ENCODE data around the gene LYSMD1. TPM values are rescaled to one million over a fixed set of nuclear protein-coding genes. Genes with fewer than 3 reads are reported as not detected.
A peak's percentile ranks its signal among the peaks of the same experiment; 100 is the strongest.
"Not testable (repeated sequence)": the region's sequence is repeated elsewhere in the genome, so short reads cannot be mapped to it uniquely, and the experiment has no call there.

Gene LYSMD1
- polyA plus RNA-seq, 1 experiment: 9.1 TPM

DNA sequence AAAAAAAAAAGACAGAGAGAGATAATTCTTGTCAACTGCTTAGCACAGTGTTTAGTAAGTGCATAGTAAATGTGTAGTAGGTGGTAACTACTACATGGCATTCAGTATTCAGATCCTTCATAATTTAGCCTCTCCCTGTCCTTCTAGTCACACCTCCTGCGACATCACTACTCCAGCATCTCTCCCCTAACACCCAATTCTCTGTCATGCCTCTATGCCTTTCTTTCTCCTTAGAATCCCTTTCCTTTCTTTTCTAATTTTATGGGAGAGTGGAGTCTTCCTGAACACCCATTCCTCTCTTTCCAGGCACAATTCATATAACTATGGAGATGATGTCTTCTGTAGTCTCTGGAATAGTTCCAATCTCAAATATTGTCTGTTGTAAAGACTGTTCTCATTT lies 28.2 kb upstream of the LYSMD1 start:
- H3K9me3 ChIP-seq (ENCODE audit: control insufficient read depth, insufficient read depth, low read length): no peaks in the 10 kb centered on the region
- ChIA-PET POLR2A (no interaction called here), CTCF (interaction anchor here (4.3 kb wide), 1 partner anchor 58 kb away, joined by 32 read pairs; no protein-coding TSS in a partner anchor)
- DNase-seq (ENCODE audit: low read depth, low spot score): no peak
- no peak overlapping the region for H3K27ac ChIP-seq (ENCODE audit: low read depth, low read length)
- H3K4me3 ChIP-seq (ENCODE audit: low read depth, low read length): no peak overlapping the region
- H3K27me3 ChIP-seq (ENCODE audit: control insufficient read depth, insufficient read depth, low read length): no peaks in the 10 kb centered on the region
- TF ChIP-seq, protein P1, sequence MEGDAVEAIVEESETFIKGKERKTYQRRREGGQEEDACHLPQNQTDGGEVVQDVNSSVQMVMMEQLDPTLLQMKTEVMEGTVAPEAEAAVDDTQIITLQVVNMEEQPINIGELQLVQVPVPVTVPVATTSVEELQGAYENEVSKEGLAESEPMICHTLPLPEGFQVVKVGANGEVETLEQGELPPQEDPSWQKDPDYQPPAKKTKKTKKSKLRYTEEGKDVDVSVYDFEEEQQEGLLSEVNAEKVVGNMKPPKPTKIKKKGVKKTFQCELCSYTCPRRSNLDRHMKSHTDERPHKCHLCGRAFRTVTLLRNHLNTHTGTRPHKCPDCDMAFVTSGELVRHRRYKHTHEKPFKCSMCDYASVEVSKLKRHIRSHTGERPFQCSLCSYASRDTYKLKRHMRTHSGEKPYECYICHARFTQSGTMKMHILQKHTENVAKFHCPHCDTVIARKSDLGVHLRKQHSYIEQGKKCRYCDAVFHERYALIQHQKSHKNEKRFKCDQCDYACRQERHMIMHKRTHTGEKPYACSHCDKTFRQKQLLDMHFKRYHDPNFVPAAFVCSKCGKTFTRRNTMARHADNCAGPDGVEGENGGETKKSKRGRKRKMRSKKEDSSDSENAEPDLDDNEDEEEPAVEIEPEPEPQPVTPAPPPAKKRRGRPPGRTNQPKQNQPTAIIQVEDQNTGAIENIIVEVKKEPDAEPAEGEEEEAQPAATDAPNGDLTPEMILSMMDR (IDR thresholded peaks at IDR 0.05; ENCODE audit: low read depth, low read length): no peak

DNA sequence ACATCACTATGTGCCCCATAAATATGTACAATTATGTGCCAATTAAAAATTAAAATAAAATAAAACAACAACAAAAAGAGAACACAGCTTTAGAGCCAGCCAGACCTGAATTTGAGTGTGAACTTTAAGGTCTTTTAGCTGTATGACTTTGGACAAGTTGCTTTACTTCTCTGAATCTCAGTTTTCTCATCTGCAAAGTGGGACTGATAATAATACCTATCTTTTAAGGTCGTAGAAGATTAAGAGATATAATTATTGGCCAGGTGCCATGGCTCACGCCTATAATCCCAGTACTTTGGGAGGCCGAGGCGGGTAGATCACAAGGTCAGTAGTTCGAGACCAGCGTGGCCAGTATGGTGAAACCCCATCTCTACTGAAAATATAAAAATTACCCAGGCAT lies 27.6 kb upstream of the LYSMD1 start:
- ChIA-PET POLR2A (no interaction called here), CTCF (interaction anchor here (0.6 kb wide), 1 partner anchor 51 kb away, joined by 4 read pairs; no protein-coding TSS in a partner anchor)
- H3K27me3 ChIP-seq (ENCODE audit: control insufficient read depth, insufficient read depth, low read length): no peaks in the 10 kb centered on the region
- no peak overlapping the region for H3K27ac ChIP-seq (ENCODE audit: low read depth, low read length)
- TF ChIP-seq, protein P1 (IDR thresholded peaks at IDR 0.05; ENCODE audit: low read depth, low read length): no peak
- no peak overlapping the region for H3K4me3 ChIP-seq (ENCODE audit: low read depth, low read length)
- DNase-seq (ENCODE audit: low read depth, low spot score): no peak
- no peaks in the 10 kb centered on the region for H3K9me3 ChIP-seq (ENCODE audit: control insufficient read depth, insufficient read depth, low read length)

DNA sequence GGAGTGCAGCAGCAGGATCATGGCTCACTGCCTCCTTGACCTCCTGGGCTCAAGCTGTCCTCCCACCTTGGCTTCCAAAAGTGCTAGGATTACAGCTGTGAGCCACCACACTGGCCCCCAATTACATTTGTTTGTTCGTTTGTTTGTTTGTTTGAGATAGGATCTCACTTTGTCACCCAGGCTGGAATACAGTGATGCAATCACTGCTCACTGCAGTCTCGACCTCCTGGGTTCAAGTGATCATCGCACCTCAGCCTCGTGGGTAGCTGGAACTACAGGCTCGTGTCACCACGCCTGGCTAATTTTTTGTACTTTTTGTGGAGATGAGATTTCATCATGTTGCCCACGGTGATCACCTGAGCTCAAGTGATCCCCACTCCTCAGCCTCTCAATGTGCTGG lies 26.3 kb upstream of the LYSMD1 start:
- ChIA-PET POLR2A (interaction anchor here (0.7 kb wide), 1 partner anchor 127 kb away, joined by 3 read pairs; no protein-coding TSS in a partner anchor), CTCF (interaction anchor here (0.7 kb wide), 1 partner anchor 161 kb away, joined by 3 read pairs; no protein-coding TSS in a partner anchor)
- Histone ChIP-seq H3K9me3 (ENCODE audit: control insufficient read depth, insufficient read depth, low read length) (no peaks in the 10 kb centered on the region), H3K4me3 (ENCODE audit: low read depth, low read length) (no peak overlapping the region), H3K27ac (ENCODE audit: low read depth, low read length) (no peak overlapping the region), H3K27me3 (ENCODE audit: control insufficient read depth, insufficient read depth, low read length) (no peaks in the 10 kb centered on the region)
- TF ChIP-seq, protein P1 (IDR thresholded peaks at IDR 0.05; ENCODE audit: low read depth, low read length): no peak
- no peak for DNase-seq (ENCODE audit: low read depth, low spot score)

DNA sequence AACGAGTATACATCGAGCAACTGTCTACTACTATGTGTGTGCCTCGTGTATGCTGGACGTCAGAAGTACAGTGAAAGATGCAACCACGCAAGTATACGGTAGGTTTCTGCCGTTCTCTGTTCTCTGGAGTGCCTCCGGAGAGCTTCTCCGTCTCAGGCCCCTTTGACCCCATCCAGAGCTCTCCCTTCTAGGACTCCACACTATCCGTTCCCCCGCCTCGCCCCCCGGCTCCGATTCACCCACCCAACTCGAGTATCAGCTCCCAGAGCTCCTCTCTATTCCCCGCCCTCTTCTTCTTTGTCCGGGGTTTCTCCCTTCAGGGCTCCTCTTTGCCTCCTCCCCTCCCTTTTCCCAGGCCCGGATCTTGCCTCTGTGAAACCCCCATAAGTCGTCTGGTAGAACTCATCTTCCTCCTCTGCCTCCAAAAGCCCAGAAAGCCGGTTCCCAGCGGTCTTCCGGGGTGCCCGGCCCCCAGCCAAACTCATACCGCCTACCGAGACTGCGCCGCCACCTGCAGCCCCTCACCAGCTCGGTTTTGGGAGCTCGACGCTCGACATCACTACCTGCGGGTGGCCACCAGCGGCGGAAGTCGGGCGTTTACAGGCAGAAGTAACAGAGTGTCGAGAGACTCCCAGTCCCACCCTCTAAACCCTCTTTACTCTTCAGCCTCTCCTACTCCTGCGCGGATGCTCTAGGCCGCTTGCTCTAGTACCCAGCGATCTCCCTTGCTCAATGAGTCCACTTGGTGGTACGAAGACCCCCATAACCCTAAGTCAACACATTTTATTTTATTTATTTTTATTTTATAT lies 24.1 kb upstream of the LYSMD1 start, which contains the start of gene VPS72:
Gene VPS72 (minus strand): TSS at position 561 of the 809 bp plus-strand sequence. CDS start 76 bp downstream, at position 485.
- DNase-seq (ENCODE audit: low read depth, low spot score): peak; percentile 76
- POLR2A ChIA-PET: interaction anchor here (0.5 to 1.5 kb wide), 13 partner anchors 14 to 159 kb away, joined by 3 to 10 read pairs (median 4); partner anchors contain the start of genes PSMD4, TMOD4, TNFAIP8L2 and ZNF687
- Histone ChIP-seq H3K27ac (ENCODE audit: low read depth, low read length) (peak within 1 kb of the TSS; percentile 91), H3K9me3 (ENCODE audit: control insufficient read depth, insufficient read depth, low read length) (no peaks in the 10 kb centered on the region), H3K27me3 (ENCODE audit: control insufficient read depth, insufficient read depth, low read length) (no peaks in the 10 kb centered on the region), H3K4me3 (ENCODE audit: low read depth, low read length) (peak within 1 kb of the TSS; percentile 84)
- CTCF ChIA-PET: interaction anchor here (0.6 to 2.3 kb wide), 5 partner anchors 14 to 181 kb away, joined by 3 to 7 read pairs (median 5); partner anchors contain the start of genes PRUNE1 and TMOD4
- TF ChIP-seq, protein P1 (IDR thresholded peaks at IDR 0.05; ENCODE audit: low read depth, low read length): no peak

DNA sequence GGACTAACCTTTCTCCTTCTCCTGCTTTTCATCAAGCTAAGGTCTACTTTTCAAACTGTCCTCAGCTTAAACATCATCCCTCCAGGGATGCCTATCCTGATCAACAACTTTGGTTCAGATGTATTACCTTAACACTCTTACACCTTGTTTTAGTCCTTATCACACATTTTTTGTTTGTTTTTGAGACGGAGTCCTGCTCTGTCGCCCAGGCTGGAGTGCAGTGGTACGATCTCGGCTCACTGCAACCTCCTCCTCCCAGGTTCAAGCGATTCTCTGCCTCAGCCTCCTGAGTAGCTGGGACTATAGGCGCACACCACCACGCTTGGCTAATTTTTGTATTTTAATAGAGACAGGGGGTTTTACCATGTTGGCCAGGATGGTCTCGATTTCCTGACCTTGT lies 23.0 kb upstream of the LYSMD1 start:
- not testable (repeated sequence) for H3K27ac ChIP-seq (ENCODE audit: low read depth, low read length); DNase-seq (ENCODE audit: low read depth, low spot score); H3K27me3 ChIP-seq (ENCODE audit: control insufficient read depth, insufficient read depth, low read length); H3K9me3 ChIP-seq (ENCODE audit: control insufficient read depth, insufficient read depth, low read length)
- CTCF ChIA-PET: interaction anchor here (1.6 to 3.4 kb wide), 3 partner anchors 12 to 93 kb away, joined by 5 to 13 read pairs (median 6); partner anchors contain the start of gene TMOD4
- POLR2A ChIA-PET: interaction anchor here (1.2 kb wide), 1 partner anchor 117 kb away, joined by 4 read pairs; no protein-coding TSS in a partner anchor
- H3K4me3 ChIP-seq (ENCODE audit: low read depth, low read length): peak overlapping the region; percentile 84

All from AG04450 (cell line).